HuH-7.5 (cell line): ENCODE data around the gene PNKD.

Experiments
- DNase-seq: peaks from one replicate; pipeline ENCODE4 v3.0.0; 2011; ENCODE audit warnings: low spot score

The PNKD gene, protein sequence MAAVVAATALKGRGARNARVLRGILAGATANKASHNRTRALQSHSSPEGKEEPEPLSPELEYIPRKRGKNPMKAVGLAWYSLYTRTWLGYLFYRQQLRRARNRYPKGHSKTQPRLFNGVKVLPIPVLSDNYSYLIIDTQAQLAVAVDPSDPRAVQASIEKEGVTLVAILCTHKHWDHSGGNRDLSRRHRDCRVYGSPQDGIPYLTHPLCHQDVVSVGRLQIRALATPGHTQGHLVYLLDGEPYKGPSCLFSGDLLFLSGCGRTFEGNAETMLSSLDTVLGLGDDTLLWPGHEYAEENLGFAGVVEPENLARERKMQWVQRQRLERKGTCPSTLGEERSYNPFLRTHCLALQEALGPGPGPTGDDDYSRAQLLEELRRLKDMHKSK

DNA sequence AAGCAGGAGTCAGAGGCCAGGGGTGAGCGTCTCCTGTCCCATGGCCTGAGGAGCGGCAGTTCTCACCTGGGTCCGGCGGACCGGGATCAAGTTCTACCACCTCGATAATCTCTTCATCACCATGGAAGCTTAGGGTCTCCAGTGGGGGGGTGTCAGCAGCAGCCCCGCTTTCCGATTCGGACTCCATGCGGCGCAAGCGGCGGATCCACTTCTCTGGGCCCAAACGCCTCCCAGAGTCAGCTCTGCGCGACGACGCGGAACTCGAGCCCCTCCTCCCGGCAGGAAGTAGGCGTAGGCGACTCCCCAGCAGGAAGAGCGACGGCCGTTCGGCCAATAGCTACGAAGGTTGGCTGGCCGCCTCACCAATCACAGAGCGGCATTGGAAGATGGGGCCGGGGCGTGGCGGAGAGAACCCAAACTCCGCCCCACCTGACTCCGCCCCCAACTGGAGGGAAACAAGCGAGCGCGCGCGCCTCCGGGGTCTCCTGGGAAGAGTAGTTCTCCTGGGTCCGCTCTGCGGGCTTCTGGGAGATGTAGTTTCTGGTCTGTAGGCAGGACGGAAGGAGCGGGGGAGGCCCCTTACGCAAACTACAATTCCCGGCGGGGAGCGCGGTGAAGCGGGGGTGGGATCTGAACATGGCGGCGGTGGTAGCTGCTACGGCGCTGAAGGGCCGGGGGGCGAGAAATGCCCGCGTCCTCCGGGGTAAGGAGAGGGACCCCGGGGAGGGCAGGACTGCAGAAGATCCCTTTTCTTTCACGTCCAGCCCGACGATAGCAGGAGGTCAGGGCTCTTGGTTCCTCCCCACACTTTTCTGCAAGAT is at the start of gene PNKD, which contains the start of gene AAMP:
TSS of gene PNKD (plus strand) at position 620 of the 821 bp plus-strand sequence. CDS start at position 637, 17 bp downstream.
TSS of gene AAMP (minus strand) at position 238 of the 821 bp plus-strand sequence. CDS start at position 187, 51 bp downstream.
- DNase-seq: peak; percentile 97

GRCh38 chr2:218221000-218221399 is 49.3 kb upstream of the PNKD start:
- no peak for DNase-seq

GRCh38 chr2:218223046-218223445 is 47.3 kb upstream of the PNKD start:
- no peak for DNase-seq

- DNase-seq: no peak
Observed at GRCh38 chr2:218224186-218224585, 46.1 kb upstream of the PNKD start.

DNA sequence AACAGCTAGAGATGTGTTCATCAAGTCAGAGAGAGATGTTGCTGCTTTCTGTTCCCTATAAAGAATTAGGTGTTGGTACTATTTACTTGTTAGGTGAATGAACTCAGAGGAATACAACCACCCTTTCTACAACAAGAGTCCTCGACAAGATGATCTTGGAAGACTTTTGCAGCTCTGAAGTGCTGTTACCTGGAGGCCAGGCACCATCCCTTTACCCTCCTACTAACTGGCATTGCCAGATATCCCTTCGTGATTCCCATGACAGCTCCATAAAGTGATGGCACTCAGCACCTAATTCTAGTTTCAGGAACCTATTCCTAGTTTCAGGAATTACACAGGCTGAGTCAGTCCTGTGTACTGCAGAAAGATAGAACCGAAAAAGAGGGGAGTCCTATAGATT is 43.4 kb upstream of the PNKD start:
- no peak for DNase-seq

DNA sequence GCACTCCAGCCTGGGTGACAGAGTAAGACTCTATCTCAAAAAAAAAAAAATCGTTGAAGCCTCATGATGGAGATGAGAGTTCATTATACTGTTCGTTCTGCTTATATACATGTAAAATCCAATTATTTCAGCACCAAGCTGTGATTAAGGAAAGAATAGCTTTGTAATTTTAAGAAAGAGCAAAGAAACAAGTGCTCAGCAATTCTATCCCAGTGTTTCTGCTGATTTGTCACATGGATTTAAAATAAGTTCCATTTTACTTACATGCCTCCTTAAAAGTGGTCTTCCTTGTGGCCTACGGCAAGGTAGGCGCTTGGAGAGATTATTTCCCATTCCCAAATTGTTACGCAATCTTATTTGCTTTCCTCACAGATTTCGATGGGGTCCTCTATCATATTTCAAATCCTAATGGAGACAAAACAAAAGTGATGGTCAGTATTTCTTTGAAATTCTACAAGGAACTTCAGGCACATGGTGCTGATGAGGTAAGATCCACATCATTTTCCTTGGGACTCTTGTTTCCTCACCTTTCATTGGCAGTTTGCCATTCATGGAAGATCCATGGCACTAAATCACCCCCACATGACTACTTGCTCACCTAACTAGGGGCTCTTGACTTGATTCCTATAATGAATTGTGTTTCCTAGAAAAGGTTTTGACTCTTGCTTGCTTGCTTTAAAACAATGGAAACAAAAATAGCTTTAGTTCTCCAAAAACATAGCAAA is 41.8 kb upstream of the PNKD start:
- DNase-seq: no peak

DNA sequence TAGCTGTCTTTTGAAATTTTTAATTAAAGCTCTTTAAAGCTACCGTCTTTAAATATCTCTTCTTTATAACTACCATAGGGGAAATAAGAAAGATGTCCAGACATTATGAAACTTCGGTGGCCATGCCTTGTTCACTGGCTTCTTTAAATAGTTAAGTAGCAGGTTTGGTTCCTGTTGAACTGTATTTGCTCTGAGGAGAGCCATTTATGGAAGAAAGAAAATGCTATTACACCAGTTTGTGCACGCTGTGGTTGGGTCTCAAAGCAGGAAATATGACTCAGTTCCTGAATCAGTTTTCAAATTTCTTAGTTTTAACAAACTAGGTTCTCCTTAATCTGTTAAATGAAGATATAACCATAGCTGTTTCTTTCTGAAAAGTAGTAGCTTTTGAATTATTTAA is 41.1 kb upstream of the PNKD start:
- DNase-seq: no peak

- DNase-seq: no peak
Observed at GRCh38 chr2:218229851-218230250, 40.5 kb upstream of the PNKD start.

GRCh38 chr2:218230882-218231281 is 39.4 kb upstream of the PNKD start:
- DNase-seq: peak; percentile 17

DNA sequence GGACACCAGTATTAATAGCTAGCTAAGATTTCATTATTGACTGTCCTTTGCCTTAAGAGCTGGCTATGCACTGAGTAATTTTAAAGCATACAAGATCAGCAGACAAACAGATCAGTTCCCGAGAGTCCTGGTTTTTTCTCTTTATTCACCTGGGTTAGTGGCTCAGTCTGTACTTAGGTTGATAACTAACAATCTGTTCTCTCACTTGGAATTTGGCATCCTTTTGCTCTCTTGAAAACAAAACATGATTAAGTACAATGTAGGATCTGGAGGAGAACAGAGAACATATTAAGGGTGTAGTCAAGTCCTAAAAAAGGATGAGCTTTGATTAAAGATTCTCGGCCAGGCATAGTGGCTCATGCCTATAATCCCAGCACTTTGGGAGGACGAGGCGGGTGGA is 36.8 kb upstream of the PNKD start:
- no peak for DNase-seq

DNA sequence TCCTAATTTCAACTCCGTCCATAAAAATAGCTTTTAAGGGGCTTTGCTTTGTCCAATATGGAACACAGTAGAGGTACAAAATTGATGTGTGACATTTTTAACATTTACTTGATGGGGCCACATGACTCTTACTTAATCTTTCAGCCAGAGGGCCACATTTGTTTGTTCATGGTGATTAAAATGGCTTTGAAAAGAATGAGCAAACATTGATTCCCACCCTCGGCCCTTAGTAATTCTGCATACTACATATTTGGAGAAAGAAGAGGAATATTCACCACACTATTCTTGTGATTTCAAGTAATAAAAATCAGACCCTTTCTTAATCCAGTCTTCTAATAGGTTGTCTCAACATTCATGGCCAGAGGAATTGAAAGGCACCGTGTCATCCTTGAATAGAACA is 35.8 kb upstream of the PNKD start:
- DNase-seq: no peak

DNA sequence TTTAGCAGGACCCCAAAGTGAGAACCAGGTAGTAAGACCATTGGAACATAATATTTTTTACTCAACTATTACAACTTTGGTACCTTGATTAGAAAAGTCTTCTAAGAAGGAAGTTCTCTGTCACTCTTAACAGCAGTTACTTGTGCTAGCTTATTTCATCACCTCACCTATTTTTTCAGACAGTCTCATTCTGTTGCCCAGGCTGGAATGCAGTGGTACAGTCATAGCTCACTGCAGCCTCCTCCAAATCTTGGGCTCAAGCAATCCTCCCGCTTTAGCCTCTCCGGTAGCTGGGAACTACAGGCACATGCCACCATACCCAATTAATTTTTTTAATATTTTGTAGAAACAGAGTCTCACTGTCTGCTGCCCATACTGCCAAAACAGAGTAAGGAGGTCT is 35.3 kb upstream of the PNKD start:
- no peak for DNase-seq

DNA sequence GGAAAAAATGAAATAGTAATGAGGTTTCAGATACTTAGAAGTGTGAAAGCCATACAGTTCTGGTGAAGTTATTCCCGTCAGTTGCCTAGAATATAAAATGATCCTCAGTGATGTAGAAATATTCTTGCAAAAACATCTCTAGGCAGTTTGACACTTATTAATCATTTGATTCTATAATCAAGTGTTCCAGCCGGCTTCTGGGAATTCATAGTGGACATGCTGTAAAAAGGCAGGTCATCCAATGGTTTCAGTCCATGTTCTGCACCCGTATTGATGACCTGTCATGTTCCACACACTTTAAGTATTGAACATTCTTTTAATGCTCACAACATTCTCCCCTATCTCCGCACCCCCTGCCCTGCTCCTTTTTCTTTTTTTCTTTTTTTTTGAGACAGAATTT is 33.5 kb upstream of the PNKD start:
- DNase-seq: no peak

DNA sequence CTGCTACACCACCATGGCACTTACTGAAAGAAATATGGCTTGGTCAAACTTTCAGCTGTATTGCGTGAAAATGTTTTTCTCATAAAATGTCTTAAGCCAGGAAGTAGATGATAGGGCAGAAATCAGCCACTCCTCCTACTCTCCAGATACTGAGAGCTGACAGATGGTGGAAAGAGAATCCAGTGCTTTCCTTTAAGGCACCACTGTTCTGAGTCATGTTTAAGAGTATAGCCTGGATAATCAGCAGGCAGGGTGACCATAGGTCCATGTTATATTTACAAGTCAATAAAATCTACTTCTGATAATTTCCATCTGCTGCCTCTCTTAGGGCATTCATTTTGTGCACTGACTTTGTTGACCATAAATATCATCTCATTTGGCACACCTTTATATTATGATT is 31.4 kb upstream of the PNKD start:
- DNase-seq: no peak

DNA sequence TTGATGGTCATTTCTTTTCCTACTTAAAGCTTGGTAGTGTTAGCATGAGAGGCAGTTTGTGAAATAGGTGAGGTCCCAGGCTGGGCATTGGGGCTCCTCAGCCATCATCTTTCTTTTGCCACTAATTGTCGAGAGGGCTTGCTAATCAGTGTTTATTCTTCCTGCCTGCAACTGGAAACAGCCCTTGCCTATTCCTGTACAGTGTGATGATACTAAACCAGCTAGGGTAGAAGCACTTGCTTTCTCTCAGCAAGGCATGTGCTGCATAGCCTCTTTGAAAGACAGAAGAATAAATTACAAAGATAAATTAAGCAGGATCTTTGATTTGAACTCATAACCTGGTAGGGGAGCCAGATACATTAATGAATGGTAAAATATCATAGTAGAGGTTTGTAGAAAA is 26.1 kb upstream of the PNKD start:
- no peak for DNase-seq

GRCh38 chr2:218244665-218245064 is 25.7 kb upstream of the PNKD start:
- DNase-seq: no peak

- DNase-seq: no peak
Observed at GRCh38 chr2:218245214-218245613, 25.1 kb upstream of the PNKD start.

- DNase-seq: no peak
Observed at GRCh38 chr2:218249691-218250090, 20.6 kb upstream of the PNKD start.

DNA sequence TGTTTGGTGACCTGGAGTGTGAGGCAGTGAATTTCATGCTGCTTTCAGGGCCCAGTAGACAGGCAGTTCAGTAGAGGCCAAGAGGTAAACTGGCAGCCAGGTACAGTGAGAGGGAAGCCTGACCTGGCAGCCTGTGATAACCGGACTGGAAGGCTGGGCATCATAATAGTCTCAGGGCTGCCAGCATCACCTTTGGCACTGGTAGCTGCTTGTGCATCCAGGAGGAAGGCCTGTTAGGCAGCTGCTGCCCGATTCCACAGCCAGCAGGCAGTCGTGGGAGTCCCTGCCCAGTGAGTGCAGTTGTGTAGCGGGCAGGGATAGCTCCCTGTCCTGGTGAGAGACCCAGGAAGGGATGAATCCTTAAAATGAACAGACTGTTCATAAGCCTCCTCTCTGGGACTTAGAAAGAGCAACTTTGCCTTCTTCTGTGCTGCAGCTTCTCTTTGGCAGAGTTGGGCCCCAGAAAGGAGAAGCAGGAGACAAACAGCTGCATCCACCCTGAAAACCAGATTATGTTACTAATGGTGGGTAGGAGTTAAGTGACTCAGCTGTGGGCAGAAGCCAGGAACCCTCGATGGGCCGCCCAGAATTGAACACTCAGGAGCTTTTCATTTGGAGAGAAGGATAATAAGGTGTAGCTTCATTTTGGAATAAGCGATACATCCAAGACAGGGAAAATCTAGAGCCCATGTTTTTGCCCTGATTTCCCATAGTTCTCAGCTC is 17.6 kb upstream of the PNKD start:
- no peak for DNase-seq

DNA sequence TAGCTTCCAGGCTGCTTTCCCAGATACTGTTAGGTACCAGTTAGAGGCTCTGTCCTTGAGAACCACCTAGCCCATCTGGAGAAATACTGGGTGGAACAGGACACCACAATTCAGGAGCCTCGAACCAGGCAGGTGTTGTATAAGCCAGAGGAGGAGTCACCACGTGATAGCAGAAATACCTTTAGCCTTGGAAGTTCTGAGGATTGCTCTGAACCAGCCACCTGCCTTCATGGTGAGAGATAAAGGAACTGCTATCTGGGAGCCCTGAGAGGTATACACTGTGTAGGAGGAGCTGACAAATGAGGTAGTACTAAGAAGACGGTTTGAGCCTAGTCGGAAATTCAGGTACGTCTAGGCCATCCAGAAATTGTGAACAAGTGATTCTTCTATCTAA is 17.1 kb upstream of the PNKD start:
- DNase-seq: no peak

- no peak for DNase-seq
Observed at GRCh38 chr2:218255446-218255845, 14.9 kb upstream of the PNKD start.
